Endothelial cell of umbilical vein (primary cell): Measurements from ENCODE around the gene ATP6V0D1. TPM values are rescaled to one million over a fixed set of nuclear protein-coding genes. Genes with fewer than 3 reads are reported as not detected.

Source experiments
- BruUV-seq: library from RNA; stranded (reverse); fragments of 400-500 nt; replicated peaks from 2 replicates; lab custom pipeline; 2021; lab: Mats Ljungman, UMichigan
- CTCF ChIA-PET: fragments of 300-600, 350-600 bp; sonication (Branson Sonifier 250); formaldehyde crosslinking; loops from one replicate; lab custom pipeline; 2021; ENCODE audit warnings: antibody characterized with exemption, inconsistent platforms; lab: Charles Lee
- POLR2A ChIA-PET: fragments of 300-600, 350-600 bp; sonication (Branson Sonifier 250); formaldehyde crosslinking; loops from one replicate; lab custom pipeline; 2021; ENCODE audit warnings: antibody characterized with exemption, inconsistent platforms; lab: Charles Lee
- DNase-seq: peaks from one replicate; pipeline ENCODE4 v3.0.0-alpha.2; 2011; ENCODE audit warnings: low read depth, low spot score
- FAIRE-seq: peaks from 2 replicates; lab custom pipeline; 2011; peaks lifted over from hg19 to GRCh38; lab: Jason Lieb, UNC
- H2AFZ ChIP-seq: 2 replicates; pipeline ENCODE4 v1.6.0; 2012; ENCODE audit warnings: low read depth, low read length, control low read depth, inconsistent platforms
- H3K27ac ChIP-seq: 2 replicates; pipeline ENCODE4 v1.5.1; 2011; ENCODE audit warnings: low read depth, mild to moderate bottlenecking, control low read depth, low read length, moderate library complexity; ENCODE audit not compliant: insufficient read depth
- H3K27me3 ChIP-seq, 2 experiments: 2 replicates each; pipeline versions ENCODE4 v1.6.0 to v1.6.1; 2011; ENCODE audit warnings: low read length in 2 of 2, mixed read lengths in 1 of 2; ENCODE audit not compliant: control insufficient read depth in 2 of 2, insufficient read depth in 2 of 2
- H3K36me3 ChIP-seq, 2 experiments: 2 replicates in 1 of 2; 3 replicates in 1 of 2; pipeline ENCODE4 v1.5.1; 2011; ENCODE audit warnings: low read length in 2 of 2, mild to moderate bottlenecking in 1 of 2, moderate library complexity in 1 of 2; ENCODE audit not compliant: control insufficient read depth in 2 of 2, insufficient read depth in 2 of 2; ENCODE audit errors: extremely low read depth in 1 of 2
- H3K4me1 ChIP-seq: 3 replicates; pipeline ENCODE4 v1.5.1; 2011; ENCODE audit warnings: mild to moderate bottlenecking, low read length; ENCODE audit not compliant: control insufficient read depth, insufficient read depth; ENCODE audit errors: extremely low read depth
- H3K4me2 ChIP-seq: 2 replicates; pipeline ENCODE4 v1.6.1; 2011; ENCODE audit warnings: low read length, control low read depth, mixed read lengths; ENCODE audit not compliant: insufficient read depth
- H3K4me3 ChIP-seq, 3 experiments: fragments of 200-600 bp in 1 of 3; sonication (generic), shearing (Covaris generic) in 1 of 3; replicated peaks in 1 of 3; 2 replicates each; pipeline ENCODE4 v1.5.1; 2011 to 2016; ENCODE audit warnings: control low read depth in 3 of 3, low read length in 3 of 3, mild to moderate bottlenecking in 2 of 3, inconsistent platforms in 1 of 3, low read depth in 1 of 3, moderate library complexity in 1 of 3; ENCODE audit not compliant: insufficient read depth in 1 of 3
- H3K79me2 ChIP-seq: 2 replicates; pipeline ENCODE4 v1.6.0; 2012; ENCODE audit warnings: low read length, inconsistent platforms; ENCODE audit not compliant: control insufficient read depth, insufficient read depth
- H3K9ac ChIP-seq: replicated peaks from 2 replicates; pipeline ENCODE3; 2011; ENCODE audit warnings: low read length, control low read depth; ENCODE audit not compliant: insufficient read depth; ENCODE audit errors: extremely low read depth
- H3K9me1 ChIP-seq: replicated peaks from 3 replicates; pipeline ENCODE4 v1.6.0; 2011; ENCODE audit warnings: mild to moderate bottlenecking, low read length; ENCODE audit not compliant: control insufficient read depth, insufficient read depth; ENCODE audit errors: extremely low read depth
- H3K9me3 ChIP-seq: replicated peaks from 2 replicates; pipeline ENCODE4 v1.5.1; 2012; ENCODE audit warnings: low read length, inconsistent platforms; ENCODE audit not compliant: control insufficient read depth, insufficient read depth
- H4K20me1 ChIP-seq: replicated peaks from 2 replicates; pipeline ENCODE3; 2011; ENCODE audit warnings: mild to moderate bottlenecking, low read length; ENCODE audit not compliant: control insufficient read depth, insufficient read depth; ENCODE audit errors: extremely low read depth
- EZH2 ChIP-seq: IDR thresholded peaks from 2 replicates; pipeline ENCODE4 v1.6.1; 2012; ENCODE audit warnings: borderline replicate concordance, low read depth, mild to moderate bottlenecking, moderate library complexity, low read length, inconsistent platforms; ENCODE audit not compliant: severe bottlenecking
- FOS ChIP-seq: IDR thresholded peaks from 2 replicates; pipeline ENCODE4 v1.6.1; 2011; ENCODE audit warnings: mild to moderate bottlenecking, low read length, moderate library complexity, borderline replicate concordance; ENCODE audit not compliant: insufficient read depth
- GATA2 ChIP-seq: IDR thresholded peaks from 2 replicates; pipeline ENCODE4 v1.7.0; 2011; ENCODE audit warnings: low read depth, mild to moderate bottlenecking, moderate library complexity, mixed read lengths, low read length; ENCODE audit not compliant: insufficient read length, insufficient read depth
- JUN ChIP-seq: IDR thresholded peaks from 2 replicates; pipeline ENCODE4 v1.6.1; 2011; ENCODE audit warnings: borderline replicate concordance, low read depth; ENCODE audit not compliant: insufficient read length, insufficient read depth
- MYC ChIP-seq: IDR thresholded peaks from one replicate; pipeline ENCODE4 v1.6.1; 2011; ENCODE audit warnings: mild to moderate bottlenecking, low read depth, low read length
- POLR2A ChIP-seq: IDR thresholded peaks from 2 replicates; pipeline ENCODE4 v1.6.1; 2012; ENCODE audit warnings: low read depth, mild to moderate bottlenecking, control low read depth, low read length
- POLR2AphosphoS5 ChIP-seq: IDR thresholded peaks from 2 replicates; pipeline ENCODE4 v1.6.1; 2012; ENCODE audit warnings: low read depth, mild to moderate bottlenecking, control low read depth, low read length, moderate library complexity; ENCODE audit not compliant: insufficient read depth
- dilution Hi-C: fragments of 300-500 bp; cut with MboI; formaldehyde crosslinking; loops from one replicate; pipeline ENCODE4 v1.15.0; 2019; ENCODE audit warnings: low sequenced_read_pairs; ENCODE audit not compliant: extremely low pct_ligation_motif_present
- intact Hi-C: fragments of 100-400 bp; cut with micrococcal nuclease; formaldehyde crosslinking; loops from one replicate; pipeline ENCODE4 v1.10.0; 2022
- polyA plus RNA-seq, 4 experiments: library from polyadenylated mRNA; depleted of rRNA in 3 of 4; stranded (reverse) in 3 of 4; unstranded in 1 of 4; fragments of >200 nt; gene quantifications; 2 replicates each; pipeline versions ENCODE4 v1.2.1 to v1.2.3, GENCODE V29; 2011 to 2012; ENCODE audit warnings: missing spikeins in 1 of 4
- total RNA-seq: library from RNA; stranded (reverse); gene quantifications from 2 replicates; pipeline ENCODE4 v1.2.3, GENCODE V29; 2021
- TF ChIP-seq, protein P1 (sequence below): IDR thresholded peaks from 2 replicates; pipeline ENCODE4 v1.6.1; 2011; ENCODE audit not compliant: insufficient read depth, insufficient read length
- TF ChIP-seq, protein P2 (sequence below), 2 donors: IDR thresholded peaks; 1 replicate in 1 of 2; 2 replicates in 1 of 2; pipeline ENCODE4 v1.5.1; 2011; ENCODE audit warnings: low read length in 2 of 2, mild to moderate bottlenecking in 2 of 2, moderate library complexity in 2 of 2, control low read depth in 1 of 2, inconsistent platforms in 1 of 2, low read depth in 1 of 2; ENCODE audit not compliant: insufficient read depth in 1 of 2; ENCODE audit errors: extremely low read depth in 1 of 2

ATP6V0D1 gene
- total and polyA plus RNA-seq, 2 donors (not counting 3 experiments of a cell fraction or from before 2014, with no cell fraction given): 82.8 to 232 TPM

DNA sequence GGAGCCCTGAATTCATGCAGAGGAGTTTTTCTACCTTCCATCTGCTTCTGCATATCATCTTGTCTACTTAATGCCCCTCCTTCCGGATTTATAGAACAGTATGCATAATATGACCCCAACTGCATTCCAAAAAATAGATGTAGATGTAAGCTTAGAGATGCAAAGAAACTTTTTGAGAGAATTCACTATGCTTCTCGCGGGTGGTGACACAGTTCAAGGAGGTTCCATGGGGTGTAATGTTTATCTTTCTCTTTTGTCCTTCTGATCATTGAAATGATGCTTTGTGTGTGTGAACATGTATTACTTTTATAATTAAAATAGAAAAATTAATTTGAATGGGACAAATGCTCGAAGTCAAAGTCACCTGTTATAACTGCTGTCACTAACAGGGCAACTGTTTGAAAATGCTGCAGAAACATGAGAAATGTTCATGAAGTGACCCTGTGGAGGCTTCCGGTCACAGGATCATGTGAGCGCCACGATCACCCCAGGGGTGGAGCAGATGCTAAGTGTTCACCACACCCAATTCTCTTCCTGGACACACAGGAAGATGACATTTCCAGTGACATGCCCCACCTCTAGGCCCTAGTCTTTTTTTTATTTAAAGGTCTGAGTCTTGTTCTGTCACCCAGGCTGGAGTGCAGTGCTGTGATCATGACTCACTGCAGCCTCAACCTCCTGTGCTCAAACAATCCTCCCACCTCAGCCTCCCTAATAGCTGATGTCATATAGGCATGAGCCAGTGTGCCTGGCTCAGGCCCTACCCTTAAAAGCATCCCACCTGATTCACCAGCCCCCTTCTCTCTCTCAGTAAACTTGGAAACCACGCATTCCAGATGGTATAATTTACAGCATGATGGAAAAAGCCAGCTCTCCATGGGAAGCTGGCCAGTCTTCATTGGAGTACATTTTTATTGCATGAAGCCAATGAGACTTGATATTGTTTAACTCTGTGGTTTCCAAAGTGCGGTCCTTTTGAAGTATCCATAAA lies 23.4 kb upstream of the ATP6V0D1 start:
- no peaks in the 10 kb centered on the region for H3K79me2 ChIP-seq
- no peak for FAIRE-seq
- no peak overlapping the region for H3K9ac ChIP-seq
- ChIA-PET CTCF (interaction anchor here (3.2 to 3.3 kb wide), 2 partner anchors 10 to 17 kb away, joined by 16 to 20 read pairs; no protein-coding TSS in a partner anchor), POLR2A (no interaction called here)
- TF ChIP-seq POLR2AphosphoS5 (no peak), POLR2A (no peak), MYC (no peak), FOS (no peak), JUN (no peak), GATA2 (no peak), EZH2 (no peak)
- TF ChIP-seq, protein P1, sequence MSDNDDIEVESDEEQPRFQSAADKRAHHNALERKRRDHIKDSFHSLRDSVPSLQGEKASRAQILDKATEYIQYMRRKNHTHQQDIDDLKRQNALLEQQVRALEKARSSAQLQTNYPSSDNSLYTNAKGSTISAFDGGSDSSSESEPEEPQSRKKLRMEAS: no peak
- TF ChIP-seq, protein P2, sequence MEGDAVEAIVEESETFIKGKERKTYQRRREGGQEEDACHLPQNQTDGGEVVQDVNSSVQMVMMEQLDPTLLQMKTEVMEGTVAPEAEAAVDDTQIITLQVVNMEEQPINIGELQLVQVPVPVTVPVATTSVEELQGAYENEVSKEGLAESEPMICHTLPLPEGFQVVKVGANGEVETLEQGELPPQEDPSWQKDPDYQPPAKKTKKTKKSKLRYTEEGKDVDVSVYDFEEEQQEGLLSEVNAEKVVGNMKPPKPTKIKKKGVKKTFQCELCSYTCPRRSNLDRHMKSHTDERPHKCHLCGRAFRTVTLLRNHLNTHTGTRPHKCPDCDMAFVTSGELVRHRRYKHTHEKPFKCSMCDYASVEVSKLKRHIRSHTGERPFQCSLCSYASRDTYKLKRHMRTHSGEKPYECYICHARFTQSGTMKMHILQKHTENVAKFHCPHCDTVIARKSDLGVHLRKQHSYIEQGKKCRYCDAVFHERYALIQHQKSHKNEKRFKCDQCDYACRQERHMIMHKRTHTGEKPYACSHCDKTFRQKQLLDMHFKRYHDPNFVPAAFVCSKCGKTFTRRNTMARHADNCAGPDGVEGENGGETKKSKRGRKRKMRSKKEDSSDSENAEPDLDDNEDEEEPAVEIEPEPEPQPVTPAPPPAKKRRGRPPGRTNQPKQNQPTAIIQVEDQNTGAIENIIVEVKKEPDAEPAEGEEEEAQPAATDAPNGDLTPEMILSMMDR (IDR thresholded peaks at IDR 0.05; ENCODE audit: extremely low read depth in 1 of 2, insufficient read depth in 1 of 2, low read depth in 1 of 2, low read length in 2 of 2): no peak
- BruUV-seq: no TSS peak
- H4K20me1 ChIP-seq: no peaks in the 10 kb centered on the region
- DNase-seq: no peak
- H3K4me3 ChIP-seq: no peak overlapping the region
- no peaks in the 10 kb centered on the region for H3K9me3 ChIP-seq
- dilution Hi-C loops: no loop called here
- H2AFZ ChIP-seq: no peak overlapping the region
- H3K4me1 ChIP-seq: no peaks in the 10 kb centered on the region
- intact Hi-C loops: no loop called here
- H3K9me1 ChIP-seq: no peaks in the 10 kb centered on the region
- H3K27me3 ChIP-seq: no peaks in the 10 kb centered on the region
- H3K36me3 ChIP-seq: no peaks in the 10 kb centered on the region
- H3K4me2 ChIP-seq: no peak overlapping the region
- no peak overlapping the region for H3K27ac ChIP-seq
